H1 (cell line): ENCODE results near the gene NOL4L. TPM values are rescaled to one million over a fixed set of nuclear protein-coding genes. Genes with fewer than 3 reads are reported as not detected.

Experiments
- BRCA1 ChIP-seq: IDR thresholded peaks from 2 replicates; pipeline ENCODE4 v1.6.1; 2012; ENCODE audit warnings: low read depth, low read length, improper control_type of control experiment
- POLR2AphosphoS5 ChIP-seq: IDR thresholded peaks from 2 replicates; pipeline ENCODE4 v1.6.1; 2011; ENCODE audit warnings: low read depth, low read length
- RAD21 ChIP-seq, 2 experiments: IDR thresholded peaks in 1 of 2; conservative IDR thresholded peaks in 1 of 2; 2 replicates each; pipeline ENCODE4 v1.6.1; 2011; ENCODE audit warnings: low read depth in 2 of 2, low read length in 2 of 2, improper control_type of control experiment in 1 of 2, inconsistent platforms in 1 of 2, mild to moderate bottlenecking in 1 of 2, moderate library complexity in 1 of 2
- polyA plus RNA-seq, 7 experiments: library from polyadenylated mRNA; depleted of rRNA in 3 of 7; stranded (reverse) in 5 of 7; unstranded in 2 of 7; fragments of >200 nt in 5 of 7; fragments of 200-250 nt in 2 of 7; gene quantifications; 1 replicate in 5 of 7; 2 replicates in 1 of 7; 4 replicates in 1 of 7; pipeline versions ENCODE4 v1.2.1 to v1.2.3, GENCODE V29; 2011 to 2013; ENCODE audit warnings: missing spikeins in 2 of 7, mixed read lengths in 2 of 7
- total RNA-seq: library from RNA; stranded (reverse); fragmentation: NEBNext Ultra II Directional; extraction: Animal tissue kit (Norgen Biotek cat#: 25700); gene quantifications from 2 replicates; pipeline ENCODE4 v1.2.1, GENCODE V29; 2021

NOL4L gene
- total and polyA plus RNA-seq, 2 of the 8 experiments (the other 6 are each of a cell fraction or from before 2014, with no cell fraction given) = 15.3 to 23.7 TPM

GRCh38 chr20:32546918-32547752 is 38.0 kb downstream of the NOL4L start (continued):
- TF ChIP-seq RAD21 (IDR thresholded peaks at IDR 0.05 in 1 of 2, conservative IDR thresholded peaks at IDR 0.05 in 1 of 2; ENCODE audit: low read depth in 2 of 2, low read length in 2 of 2) = no peak
- TF ChIP-seq POLR2AphosphoS5 = no peak
- TF ChIP-seq BRCA1 = no peak
